GM12878 (cell line): ENCODE data around the gene NTM. TPM values are rescaled to one million over a fixed set of nuclear protein-coding genes. Genes with fewer than 3 reads are reported as not detected.

Experiments
- ATAC-seq: fragments of 200-7000 bp; cut with Tn5 transposase; 3 replicates; pipeline ENCODE4 v1.9.1; 2020; ENCODE audit warnings: mild to moderate bottlenecking, moderate library complexity
- BruUV-seq: library from RNA; stranded (reverse); fragments of 400-500 nt; replicated peaks from 2 replicates; lab custom pipeline; 2021; lab: Mats Ljungman, UMichigan
- CTCF ChIA-PET: fragments of 300-600 bp; sonication (Branson Sonifier 250); formaldehyde crosslinking; extraction: SDS; loops from one replicate; lab custom pipeline; 2021; ENCODE audit warnings: inconsistent platforms; lab: Yijun Ruan, JAX
- POLR2A ChIA-PET: fragments of 350-600 bp; formaldehyde crosslinking; extraction: SDS; loops from one replicate; lab custom pipeline; 2021; ENCODE audit warnings: inconsistent platforms; lab: Charles Lee
- RAD21 ChIA-PET: fragments of 300-600 bp; sonication (Branson Sonifier 250); formaldehyde crosslinking; loops from one replicate; lab custom pipeline; 2023; ENCODE audit warnings: antibody characterized with exemption; ENCODE audit not compliant: unreplicated experiment; lab: Charles Lee
- SMC1A ChIA-PET: fragments of 300-600 bp; sonication (Branson Sonifier 250); formaldehyde crosslinking; loops from one replicate; lab custom pipeline; 2023; ENCODE audit not compliant: unreplicated experiment, uncharacterized antibody; lab: Charles Lee
- DNase-seq: peaks from one replicate; pipeline ENCODE4 v3.0.0-alpha.2; 2011; ENCODE audit warnings: low read depth, low spot score
- FAIRE-seq: peaks from 3 replicates; lab custom pipeline; 2011; peaks lifted over from hg19 to GRCh38; lab: Jason Lieb, UNC
- H2AFZ ChIP-seq: 2 replicates; pipeline ENCODE4 v1.6.0; 2011; ENCODE audit warnings: low read depth, low read length, control low read depth; ENCODE audit not compliant: control insufficient read depth
- H3K27ac ChIP-seq: 2 replicates; pipeline ENCODE4 v1.5.1; 2011; ENCODE audit warnings: control low read depth; ENCODE audit not compliant: control insufficient read depth, insufficient read depth
- H3K27me3 ChIP-seq, 2 experiments: replicated peaks in 1 of 2; 2 replicates each; pipeline versions ENCODE4 v1.6.0 to v1.6.1; 2011; ENCODE audit warnings: low read length in 1 of 2; ENCODE audit not compliant: control insufficient read depth in 2 of 2, insufficient read depth in 2 of 2
- H3K36me3 ChIP-seq, 2 experiments: 2 replicates each; pipeline ENCODE4 v1.5.1; 2011; ENCODE audit warnings: low read length in 1 of 2; ENCODE audit not compliant: control insufficient read depth in 2 of 2, insufficient read depth in 2 of 2
- H3K4me1 ChIP-seq: 2 replicates; pipeline ENCODE4 v1.6.1; 2011; ENCODE audit warnings: mild to moderate bottlenecking, low read length, moderate library complexity, mixed read lengths; ENCODE audit not compliant: control insufficient read depth, insufficient read depth
- H3K4me2 ChIP-seq: 2 replicates; pipeline ENCODE4 v1.6.0; 2011; ENCODE audit warnings: control low read depth; ENCODE audit not compliant: control insufficient read depth, insufficient read depth
- H3K4me3 ChIP-seq: fragments of 200-600 bp; sonication (generic); 2 replicates; pipeline ENCODE4 v1.5.1; 2016
- H3K79me2 ChIP-seq: 2 replicates; pipeline ENCODE4 v1.6.0; 2011; ENCODE audit warnings: low read length; ENCODE audit not compliant: control insufficient read depth, insufficient read depth
- H3K9ac ChIP-seq: 2 replicates; pipeline ENCODE4 v1.8.0; 2011; ENCODE audit warnings: low read length, control low read depth, mixed read lengths; ENCODE audit not compliant: control insufficient read depth, insufficient read depth
- H3K9me3 ChIP-seq: replicated peaks from 3 replicates; pipeline ENCODE4 v1.5.1; 2011; ENCODE audit warnings: mild to moderate bottlenecking, low read length; ENCODE audit not compliant: control insufficient read depth, insufficient read depth
- H4K20me1 ChIP-seq: 2 replicates; pipeline ENCODE4 v1.6.0; 2011; ENCODE audit not compliant: control insufficient read depth, insufficient read depth
- FOS ChIP-seq: IDR thresholded peaks from 3 replicates; pipeline ENCODE4 v1.6.1; 2011; ENCODE audit warnings: borderline replicate concordance; ENCODE audit not compliant: insufficient read length; ENCODE audit errors: extremely low read depth
- MEF2A ChIP-seq: IDR thresholded peaks from 2 replicates; pipeline ENCODE4 v1.6.1; 2011; ENCODE audit warnings: low read depth, mild to moderate bottlenecking, low read length, moderate library complexity; ENCODE audit not compliant: insufficient read depth
- NBN ChIP-seq: fragments of 450-650 bp; IDR thresholded peaks from 2 replicates; pipeline ENCODE4 v1.6.1; 2016
- NFIC ChIP-seq: IDR thresholded peaks from 2 replicates; pipeline ENCODE4 v1.6.1; 2012; ENCODE audit warnings: low read depth, mild to moderate bottlenecking, inconsistent platforms, low read length, moderate library complexity
- NFYA ChIP-seq: IDR thresholded peaks from 2 replicates; pipeline ENCODE4 v1.6.1; 2011; ENCODE audit warnings: low read depth, mild to moderate bottlenecking, low read length, improper control_type of control experiment, borderline replicate concordance
- PAX5 ChIP-seq: IDR thresholded peaks from 2 replicates; pipeline ENCODE4 v1.6.1; 2011; ENCODE audit warnings: low read depth, low read length, borderline replicate concordance
- PML ChIP-seq: IDR thresholded peaks from 2 replicates; pipeline ENCODE4 v1.6.1; 2012; ENCODE audit warnings: low read length, inconsistent platforms
- POLR2A ChIP-seq: IDR thresholded peaks from 2 replicates; pipeline ENCODE4 v1.6.1; 2011; ENCODE audit warnings: low read depth, mild to moderate bottlenecking, low read length
- RAD51 ChIP-seq: fragments of 450-650 bp; IDR thresholded peaks from 2 replicates; pipeline ENCODE4 v1.6.1; 2016; ENCODE audit warnings: moderate library complexity, mild to moderate bottlenecking, inconsistent platforms
- ZBED1 ChIP-seq: IDR thresholded peaks from 2 replicates; pipeline ENCODE4 v1.6.1; 2016; ENCODE audit warnings: borderline replicate concordance
- ZNF622 ChIP-seq: fragments of 450-650 bp; IDR thresholded peaks from 2 replicates; pipeline ENCODE4 v1.6.1; 2017; ENCODE audit warnings: mild to moderate bottlenecking, inconsistent platforms
- WGBS: methylation state at CpG from one replicate; pipeline ENCODE4 v1.1.6; 2016; ENCODE audit warnings: low lambda C conversion rate; ENCODE audit not compliant: insufficient replicate concordance, insufficient coverage; ENCODE audit errors: missing lambda C conversion rate; 5-methylcytosine and 5-hydroxymethylcytosine counted together
- in situ Hi-C: fragments of 300-500 bp; cut with MboI; formaldehyde crosslinking; loops from 9 replicates; pipeline ENCODE4 v1.14.3; 2018; ENCODE audit warnings: mixed read lengths
- intact Hi-C: fragments of 100-400 bp; cut with micrococcal nuclease; formaldehyde crosslinking; loops from one replicate; pipeline ENCODE4 v1.14.2; 2022; ENCODE audit not compliant: unreplicated experiment
- polyA plus RNA-seq, 11 experiments: library from polyadenylated mRNA; depleted of rRNA in 4 of 11; unstranded in 6 of 11; stranded (reverse) in 5 of 11; fragments of >200 nt; fragmentation: Nextera tagmentation in 4 of 11; fragmentation: Illumina TruSeq in 1 of 11; extraction: Ambion mirVana in 4 of 11; extraction: Trizol in 1 of 11; gene quantifications; 1 replicate in 1 of 11; 2 replicates in 10 of 11; pipeline versions ENCODE4 v1.2.1 to v1.2.3, GENCODE V29; 2011 to 2016; ENCODE audit warnings: inconsistent platforms in 2 of 11, missing spikeins in 2 of 11, low read depth in 1 of 11
- total RNA-seq, 4 experiments: library from RNA; depleted of rRNA in 3 of 4; stranded (reverse); fragments of >200 nt in 3 of 4; fragmentation: Illumina TruSeq in 1 of 4; extraction: Trizol in 1 of 4; gene quantifications; 2 replicates each; pipeline versions ENCODE4 v1.2.1 to v1.2.3, GENCODE V29; 2013 to 2021
- TF ChIP-seq, protein P1 (sequence below): fragments of 450-650 bp; IDR thresholded peaks from 2 replicates; pipeline ENCODE4 v1.6.1; 2017; ENCODE audit warnings: mild to moderate bottlenecking, low read depth, inconsistent platforms; ENCODE audit not compliant: poor library complexity, severe bottlenecking
- TF ChIP-seq, protein P2 (sequence below): IDR thresholded peaks from 2 replicates; pipeline ENCODE4 v1.6.1; 2012; ENCODE audit warnings: low read depth, low read length, improper control_type of control experiment
- TF ChIP-seq, protein P3 (sequence below): IDR thresholded peaks from 2 replicates; pipeline ENCODE4 v1.6.1; 2011; ENCODE audit warnings: low read depth, low read length, improper control_type of control experiment, borderline replicate concordance

Gene NTM
- total and polyA plus RNA-seq, 10 of the 15 experiments (the other 5 are each of a cell fraction or from before 2014, with no cell fraction given): not detected

DNA sequence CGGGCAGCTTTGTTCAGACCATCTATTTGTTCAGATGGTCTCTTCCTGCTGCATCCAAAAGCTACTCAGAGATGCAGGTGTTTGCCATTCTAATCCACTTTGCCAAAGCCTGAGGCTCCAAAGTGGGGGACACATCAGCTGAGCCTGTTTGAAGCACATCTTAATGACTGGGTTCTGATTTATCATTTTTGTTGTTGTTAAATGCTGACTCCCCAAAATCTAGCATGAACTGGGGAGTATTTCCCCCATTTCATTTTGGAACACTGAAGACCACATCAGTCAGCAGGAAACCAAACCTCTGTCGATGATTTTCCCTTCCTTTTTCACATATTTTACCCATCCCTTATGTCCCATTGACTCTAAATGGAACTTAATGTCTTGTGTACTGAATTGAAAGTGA, 262.6 kb downstream of the NTM start:
- Histone ChIP-seq H3K9me3 (no peaks in the 10 kb centered on the region; the same call in 2 of the 3 replicates), H3K36me3 (no peaks in the 10 kb centered on the region), H2AFZ (no peak overlapping the region), H3K4me3 (no peak overlapping the region), H4K20me1 (no peaks in the 10 kb centered on the region; the same call in 1 of the 2 replicates), H3K79me2 (no peaks in the 10 kb centered on the region), H3K27ac (no peak overlapping the region), H3K4me1 (no peaks in the 10 kb centered on the region), H3K4me2 (no peak overlapping the region), H3K9ac (no peak overlapping the region), H3K27me3 (peaks cover 1 to 3% of the 10 kb centered on the region in 2 experiments; a peak in 2 of 4 replicates)
- no TSS peak for BruUV-seq
- no peak for TF ChIP-seq FOS
- TF ChIP-seq PML: no peak
- TF ChIP-seq ZBED1: no peak
- intact Hi-C loops: no loop called here
- in situ Hi-C loops: no loop called here
- no peak for DNase-seq
- WGBS: 50% methylated on average over 2 of the region's 2 CpGs
- ATAC-seq: no peak
- POLR2A ChIA-PET: no interaction called here
- RAD21 ChIA-PET: no interaction called here
- SMC1A ChIA-PET: interaction anchor here (2.8 kb wide), 1 partner anchor 9 kb away, joined by 5 read pairs; no protein-coding TSS in a partner anchor
- CTCF ChIA-PET: no interaction called here
- no peak for FAIRE-seq

DNA sequence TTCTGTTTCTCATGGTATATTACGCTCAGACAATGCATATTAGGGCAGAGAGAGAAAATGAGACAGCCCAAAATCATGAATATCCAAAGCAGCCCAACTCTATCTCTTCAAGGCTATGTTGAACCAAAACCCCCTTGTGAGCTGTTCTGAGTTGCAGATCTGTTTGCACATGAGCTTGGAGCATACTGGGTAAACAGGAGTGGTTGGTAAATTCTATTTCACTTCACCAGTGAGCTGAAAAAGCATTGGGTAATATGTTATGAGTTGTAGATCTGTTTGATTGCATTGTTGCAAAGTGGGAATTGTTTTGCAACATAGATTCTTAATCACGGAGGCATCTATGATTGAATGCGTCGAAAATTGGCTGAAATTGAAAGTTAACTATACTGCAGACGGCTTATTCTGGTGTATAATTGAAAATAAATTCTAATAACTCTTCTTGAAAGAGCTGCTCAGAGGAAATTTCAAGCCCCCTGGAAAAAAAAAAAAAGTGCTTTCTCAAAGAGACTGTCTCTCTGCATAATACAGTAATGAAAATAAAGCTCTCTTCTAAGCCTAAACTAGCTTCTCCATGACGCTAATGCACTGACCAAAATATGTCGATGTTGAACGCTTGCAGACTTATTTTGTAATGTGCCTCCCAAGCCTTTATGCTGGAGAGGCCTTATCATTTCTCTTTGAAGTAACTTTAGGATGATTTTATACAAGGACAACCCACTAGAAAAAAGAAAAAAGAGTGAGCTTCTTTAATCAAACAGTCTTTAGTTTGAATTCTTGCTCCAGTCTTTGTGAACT, 263.7 kb downstream of the NTM start:
- WGBS: 52% methylated on average over 8 of the region's 8 CpGs
- H3K27me3 ChIP-seq: peaks cover 1 to 3% of the 10 kb centered on the region in 2 experiments; a peak in 2 of 4 replicates
- DNase-seq (no peak), ATAC-seq (no peak), FAIRE-seq (no peak)
- intact Hi-C loops: no loop called here
- H2AFZ ChIP-seq: no peak overlapping the region
- H3K4me2 ChIP-seq: no peak overlapping the region
- SMC1A ChIA-PET: interaction anchor here (2.8 kb wide), 1 partner anchor 8 kb away, joined by 5 read pairs; no protein-coding TSS in a partner anchor
- H3K36me3 ChIP-seq: no peaks in the 10 kb centered on the region
- BruUV-seq: no TSS peak
- no peaks in the 10 kb centered on the region for H3K4me1 ChIP-seq
- H3K27ac ChIP-seq: no peak overlapping the region
- RAD21 ChIA-PET: no interaction called here
- in situ Hi-C loops: no loop called here
- CTCF ChIA-PET: interaction anchor here (0.9 kb wide), 1 partner anchor 35 kb away, joined by 5 read pairs; no protein-coding TSS in a partner anchor
- H3K4me3 ChIP-seq: no peak overlapping the region
- no peak for TF ChIP-seq NFYA
- TF ChIP-seq, protein P1, sequence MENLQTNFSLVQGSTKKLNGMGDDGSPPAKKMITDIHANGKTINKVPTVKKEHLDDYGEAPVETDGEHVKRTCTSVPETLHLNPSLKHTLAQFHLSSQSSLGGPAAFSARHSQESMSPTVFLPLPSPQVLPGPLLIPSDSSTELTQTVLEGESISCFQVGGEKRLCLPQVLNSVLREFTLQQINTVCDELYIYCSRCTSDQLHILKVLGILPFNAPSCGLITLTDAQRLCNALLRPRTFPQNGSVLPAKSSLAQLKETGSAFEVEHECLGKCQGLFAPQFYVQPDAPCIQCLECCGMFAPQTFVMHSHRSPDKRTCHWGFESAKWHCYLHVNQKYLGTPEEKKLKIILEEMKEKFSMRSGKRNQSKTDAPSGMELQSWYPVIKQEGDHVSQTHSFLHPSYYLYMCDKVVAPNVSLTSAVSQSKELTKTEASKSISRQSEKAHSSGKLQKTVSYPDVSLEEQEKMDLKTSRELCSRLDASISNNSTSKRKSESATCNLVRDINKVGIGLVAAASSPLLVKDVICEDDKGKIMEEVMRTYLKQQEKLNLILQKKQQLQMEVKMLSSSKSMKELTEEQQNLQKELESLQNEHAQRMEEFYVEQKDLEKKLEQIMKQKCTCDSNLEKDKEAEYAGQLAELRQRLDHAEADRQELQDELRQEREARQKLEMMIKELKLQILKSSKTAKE: no peak
- no peak for TF ChIP-seq PAX5
- no peak for TF ChIP-seq RAD51
- TF ChIP-seq NBN: no peak
- no peak for TF ChIP-seq ZNF622
- TF ChIP-seq MEF2A: no peak
- TF ChIP-seq, protein P2, sequence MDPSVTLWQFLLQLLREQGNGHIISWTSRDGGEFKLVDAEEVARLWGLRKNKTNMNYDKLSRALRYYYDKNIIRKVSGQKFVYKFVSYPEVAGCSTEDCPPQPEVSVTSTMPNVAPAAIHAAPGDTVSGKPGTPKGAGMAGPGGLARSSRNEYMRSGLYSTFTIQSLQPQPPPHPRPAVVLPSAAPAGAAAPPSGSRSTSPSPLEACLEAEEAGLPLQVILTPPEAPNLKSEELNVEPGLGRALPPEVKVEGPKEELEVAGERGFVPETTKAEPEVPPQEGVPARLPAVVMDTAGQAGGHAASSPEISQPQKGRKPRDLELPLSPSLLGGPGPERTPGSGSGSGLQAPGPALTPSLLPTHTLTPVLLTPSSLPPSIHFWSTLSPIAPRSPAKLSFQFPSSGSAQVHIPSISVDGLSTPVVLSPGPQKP: no peak
- TF ChIP-seq NFIC: no peak
- TF ChIP-seq, protein P3, sequence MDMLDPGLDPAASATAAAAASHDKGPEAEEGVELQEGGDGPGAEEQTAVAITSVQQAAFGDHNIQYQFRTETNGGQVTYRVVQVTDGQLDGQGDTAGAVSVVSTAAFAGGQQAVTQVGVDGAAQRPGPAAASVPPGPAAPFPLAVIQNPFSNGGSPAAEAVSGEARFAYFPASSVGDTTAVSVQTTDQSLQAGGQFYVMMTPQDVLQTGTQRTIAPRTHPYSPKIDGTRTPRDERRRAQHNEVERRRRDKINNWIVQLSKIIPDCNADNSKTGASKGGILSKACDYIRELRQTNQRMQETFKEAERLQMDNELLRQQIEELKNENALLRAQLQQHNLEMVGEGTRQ: no peak
- TF ChIP-seq POLR2A: no peak
- no peaks in the 10 kb centered on the region; the same call in 1 of the 2 replicates for H4K20me1 ChIP-seq
- H3K9me3 ChIP-seq: no peaks in the 10 kb centered on the region
- no peaks in the 10 kb centered on the region for H3K79me2 ChIP-seq
- no peak overlapping the region for H3K9ac ChIP-seq
- POLR2A ChIA-PET: no interaction called here
